ENCODE results near the gene DUSP18.
"Not testable (repeated sequence)": the region's sequence is repeated elsewhere in the genome, so short reads cannot be mapped to it uniquely, and the experiment has no call there.

DUSP18 gene

DNA sequence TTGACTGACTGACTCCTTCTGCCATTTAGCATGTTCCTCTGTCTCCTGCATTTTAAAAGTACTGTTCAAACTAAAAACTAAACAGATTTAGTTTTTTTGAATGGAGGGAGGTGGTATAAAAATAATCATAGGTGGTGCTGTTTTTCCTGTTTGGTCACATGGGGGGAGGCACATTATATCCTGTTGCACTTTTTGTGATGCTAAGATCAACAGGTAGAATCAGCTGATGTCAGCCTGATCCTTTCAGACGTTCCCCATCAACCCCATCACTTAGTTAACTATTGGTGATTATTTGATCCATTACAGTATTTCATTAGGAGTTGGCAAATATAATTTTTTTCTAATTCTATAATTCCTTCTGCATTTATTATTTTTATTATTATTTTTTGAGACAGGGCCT, 21.9 kb upstream of the DUSP18 start:
- ATAC-seq (no peak), DNase-seq (ENCODE audit: low spot score in 2 of 2) (no peak)
- no peaks in the 10 kb centered on the region for H3K36me3 Mint-ChIP-seq
- peaks cover 5% of the 10 kb centered on the region for H3K4me1 Mint-ChIP-seq
- H3K4me3 Mint-ChIP-seq, result no peak overlapping the region
- H3K9me3 Mint-ChIP-seq, result no peaks in the 10 kb centered on the region
- no peak overlapping the region for H3K27ac Mint-ChIP-seq

GRCh38 chr22:30687358-30687757, 19.7 kb upstream of the DUSP18 start:
- ATAC-seq, result no peak
- H3K4me1 Mint-ChIP-seq, result no peaks in the 10 kb centered on the region
- H3K4me3 Mint-ChIP-seq, result no peak overlapping the region
- H3K27ac Mint-ChIP-seq, result no peak overlapping the region
- H3K9me3 Mint-ChIP-seq, result no peaks in the 10 kb centered on the region
- H3K36me3 Mint-ChIP-seq, result no peaks in the 10 kb centered on the region
- DNase-seq (ENCODE audit: low spot score in 2 of 2), result no peak

- no peaks in the 10 kb centered on the region for H3K36me3 Mint-ChIP-seq
- H3K9me3 Mint-ChIP-seq, result no peaks in the 10 kb centered on the region
- ATAC-seq (no peak), DNase-seq (ENCODE audit: low spot score in 2 of 2) (no peak)
- H3K4me1 Mint-ChIP-seq, result no peaks in the 10 kb centered on the region
- H3K4me3 Mint-ChIP-seq, result no peak overlapping the region
- no peak overlapping the region for H3K27ac Mint-ChIP-seq
Observed at GRCh38 chr22:30685178-30685577, 17.5 kb upstream of the DUSP18 start.

GRCh38 chr22:30681831-30682230, 14.2 kb upstream of the DUSP18 start:
- Mint-ChIP-seq H3K4me1 (no peaks in the 10 kb centered on the region), H3K9me3 (no peaks in the 10 kb centered on the region), H3K36me3 (no peaks in the 10 kb centered on the region), H3K27ac (no peak overlapping the region), H3K4me3 (no peak overlapping the region)
- no peak for DNase-seq (ENCODE audit: low spot score in 2 of 2)
- ATAC-seq, result no peak

DNA sequence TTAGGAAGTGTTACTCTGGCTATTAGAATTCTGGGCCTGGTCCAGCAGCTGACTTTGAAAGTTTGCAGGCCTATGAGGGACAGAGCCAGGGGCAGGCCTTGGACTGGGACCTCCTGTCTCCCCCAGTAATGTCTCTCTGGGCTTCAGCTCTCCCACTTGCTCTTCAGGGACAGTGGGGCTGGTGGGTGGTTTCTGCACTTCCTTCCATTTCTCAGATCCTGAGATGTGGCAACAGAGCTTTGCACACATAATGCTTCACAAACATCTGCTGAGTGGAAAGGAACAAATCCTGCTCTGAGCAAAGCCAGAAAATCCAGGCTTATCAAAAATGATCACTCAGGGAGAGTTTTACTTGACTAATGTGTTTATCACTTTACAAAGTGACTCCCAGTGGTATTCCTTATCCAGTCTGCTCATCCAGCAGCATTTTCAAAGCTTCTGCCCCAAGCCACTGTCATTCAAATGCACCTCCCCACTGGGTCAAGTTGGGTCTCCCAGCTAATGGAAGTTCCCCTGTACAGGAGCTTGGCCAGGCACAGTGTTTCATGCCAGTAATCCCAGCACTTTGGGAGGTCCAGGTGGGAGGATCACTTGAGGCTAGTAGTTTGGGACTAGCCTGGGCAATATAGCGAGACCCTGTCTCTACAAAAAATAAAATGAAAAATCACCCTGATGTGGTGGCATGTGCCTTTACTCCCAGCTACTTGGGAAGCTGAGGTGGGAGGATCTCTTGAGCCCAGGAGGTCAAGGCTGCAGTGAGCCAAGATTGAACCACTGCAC, 13.5 kb upstream of the DUSP18 start:
- no peaks in the 10 kb centered on the region for H3K4me1 Mint-ChIP-seq
- H3K36me3 Mint-ChIP-seq, result no peaks in the 10 kb centered on the region
- ATAC-seq (no peak), DNase-seq (ENCODE audit: low spot score in 2 of 2) (no peak)
- no peak overlapping the region for H3K27ac Mint-ChIP-seq
- no peaks in the 10 kb centered on the region for H3K9me3 Mint-ChIP-seq
- no peak overlapping the region for H3K4me3 Mint-ChIP-seq

DNA sequence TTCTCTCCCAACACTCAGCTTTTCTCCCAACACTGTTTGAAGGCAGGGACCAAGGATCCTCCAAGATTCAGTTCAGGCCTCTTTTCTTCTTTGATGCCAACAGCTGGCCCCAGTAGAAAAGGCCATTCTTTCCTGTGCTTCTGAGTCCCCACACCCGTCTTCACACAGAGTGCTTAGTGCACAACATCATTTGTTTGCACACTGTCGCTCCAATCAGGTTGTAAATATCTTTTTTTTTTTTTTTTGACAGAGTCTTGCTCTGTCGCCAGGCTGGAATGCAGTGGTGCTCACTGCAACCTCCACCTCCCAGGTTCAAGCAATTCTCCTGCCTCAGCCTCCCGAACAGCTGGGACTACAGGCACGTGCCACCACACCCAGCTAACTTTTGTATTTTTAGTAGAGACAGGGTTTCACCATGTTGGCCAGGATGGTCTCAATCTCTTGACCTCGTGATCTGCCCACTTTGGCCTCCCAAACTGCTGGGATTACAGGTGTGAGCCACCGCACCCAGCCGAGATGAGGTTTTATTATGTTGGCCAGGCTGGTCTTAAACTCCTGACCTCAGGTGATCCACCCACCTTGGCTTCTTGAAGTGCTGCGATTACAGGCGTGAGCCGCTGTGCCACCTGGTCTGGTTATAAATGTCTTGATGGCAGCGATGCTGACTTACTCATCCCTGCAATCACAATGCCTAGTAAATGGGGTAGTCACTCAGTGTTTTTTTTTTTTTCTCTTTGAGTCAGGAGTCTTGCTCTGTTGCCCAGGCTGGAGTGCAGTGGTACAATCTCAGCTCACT, 12.4 kb upstream of the DUSP18 start:
- not testable (repeated sequence) for ATAC-seq, H3K4me3 Mint-ChIP-seq

DNA sequence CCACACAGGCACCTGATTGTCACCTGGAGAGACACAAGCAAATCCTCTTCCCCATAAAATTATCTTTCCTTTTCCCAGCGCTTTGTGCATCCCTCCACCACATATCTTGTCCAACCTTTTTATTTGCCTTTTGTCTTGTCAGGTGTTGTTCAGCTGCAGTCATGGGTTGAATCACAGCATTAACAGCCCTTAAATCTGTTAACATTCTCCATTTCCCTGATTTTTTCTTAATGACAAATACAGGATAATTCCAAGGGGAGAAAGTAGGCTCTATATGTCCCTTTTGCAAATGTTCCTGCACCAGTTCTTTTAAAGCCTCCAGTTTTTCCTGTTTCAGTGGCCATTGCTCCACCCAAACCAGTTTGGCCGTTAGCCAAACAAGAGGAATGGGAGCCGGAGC, 8.9 kb upstream of the DUSP18 start:
- ATAC-seq; DNase-seq (ENCODE audit: low spot score in 2 of 2); H3K36me3 Mint-ChIP-seq; H3K4me3 Mint-ChIP-seq; H3K9me3 Mint-ChIP-seq; H3K27ac Mint-ChIP-seq; H3K4me1 Mint-ChIP-seq: not testable (repeated sequence)

More for the DNA sequence above, 12.4 kb upstream of the DUSP18 start:
- H3K4me1 Mint-ChIP-seq; H3K36me3 Mint-ChIP-seq; H3K27ac Mint-ChIP-seq; DNase-seq (ENCODE audit: low spot score in 2 of 2); H3K9me3 Mint-ChIP-seq: not testable (repeated sequence)

DNA sequence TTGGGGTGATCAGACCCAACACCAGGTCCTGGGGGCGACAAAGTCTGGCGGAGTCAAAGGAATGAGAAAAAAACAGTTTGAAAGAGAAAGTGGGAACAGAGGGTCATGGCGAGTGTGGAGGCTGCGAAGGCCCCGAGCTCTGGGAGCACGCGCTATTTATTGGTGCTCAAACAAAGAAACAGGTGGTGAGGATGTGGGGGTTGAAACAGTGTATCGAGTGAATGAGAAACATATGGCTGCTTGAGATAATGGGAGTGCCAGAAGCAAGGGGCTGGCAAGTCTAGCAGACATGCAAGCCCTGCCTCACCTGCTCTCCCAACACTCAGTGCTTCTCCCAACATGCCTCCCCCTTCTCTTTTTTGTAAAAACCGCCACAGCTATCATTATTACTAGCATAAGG, 7.8 kb upstream of the DUSP18 start:
- no peak for ATAC-seq
- Mint-ChIP-seq H3K36me3 (no peaks in the 10 kb centered on the region), H3K27ac (no peak overlapping the region), H3K4me3 (no peak overlapping the region), H3K9me3 (no peaks in the 10 kb centered on the region), H3K4me1 (no peaks in the 10 kb centered on the region)
- no peak for DNase-seq (ENCODE audit: low spot score in 2 of 2)

DNA sequence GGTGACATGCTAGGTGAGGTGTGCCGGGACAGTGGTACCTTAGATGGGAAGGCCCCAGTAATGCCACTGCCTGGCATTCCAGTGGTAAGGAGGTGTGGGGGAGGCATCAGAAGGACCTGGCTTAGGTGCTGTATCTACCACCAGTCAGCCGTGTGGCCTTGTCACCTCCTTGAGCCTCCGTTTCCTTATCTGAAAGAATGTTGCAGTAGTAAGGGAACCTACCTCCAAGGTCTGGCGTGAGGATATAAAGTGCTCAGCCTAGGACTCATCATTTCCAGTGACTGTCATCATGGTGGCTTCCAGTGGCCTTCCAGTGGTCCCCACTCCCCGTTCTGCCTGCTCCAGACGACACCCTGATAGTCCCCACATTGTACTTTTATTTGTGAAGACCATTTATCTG, 6.8 kb upstream of the DUSP18 start:
- Mint-ChIP-seq H3K4me1 (no peaks in the 10 kb centered on the region), H3K36me3 (no peaks in the 10 kb centered on the region), H3K27ac (no peak overlapping the region), H3K4me3 (no peak overlapping the region), H3K9me3 (no peaks in the 10 kb centered on the region)
- no peak for ATAC-seq
- DNase-seq (ENCODE audit: low spot score in 2 of 2), result no peak

DNA sequence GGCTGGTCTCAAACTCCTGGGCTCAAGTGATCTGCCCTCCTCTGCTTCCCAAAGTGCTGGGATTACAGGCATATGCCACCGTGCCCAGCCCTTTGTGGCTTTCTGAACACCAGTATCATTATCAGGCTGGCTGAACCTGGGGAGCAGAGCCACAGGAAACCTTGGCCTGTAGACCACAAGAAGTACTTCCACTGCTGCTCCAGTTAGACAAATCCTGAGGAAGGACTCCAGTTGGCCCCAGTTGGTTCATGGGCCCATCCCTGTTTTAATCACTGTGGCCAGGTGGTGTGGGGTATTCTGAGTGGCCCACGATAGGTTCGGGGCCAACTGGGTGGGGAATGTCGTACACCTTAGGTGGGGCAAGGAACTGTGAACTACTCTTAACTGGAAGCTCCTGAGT, 5.5 kb upstream of the DUSP18 start:
- no peak for ATAC-seq
- no peaks in the 10 kb centered on the region for H3K36me3 Mint-ChIP-seq

DNA sequence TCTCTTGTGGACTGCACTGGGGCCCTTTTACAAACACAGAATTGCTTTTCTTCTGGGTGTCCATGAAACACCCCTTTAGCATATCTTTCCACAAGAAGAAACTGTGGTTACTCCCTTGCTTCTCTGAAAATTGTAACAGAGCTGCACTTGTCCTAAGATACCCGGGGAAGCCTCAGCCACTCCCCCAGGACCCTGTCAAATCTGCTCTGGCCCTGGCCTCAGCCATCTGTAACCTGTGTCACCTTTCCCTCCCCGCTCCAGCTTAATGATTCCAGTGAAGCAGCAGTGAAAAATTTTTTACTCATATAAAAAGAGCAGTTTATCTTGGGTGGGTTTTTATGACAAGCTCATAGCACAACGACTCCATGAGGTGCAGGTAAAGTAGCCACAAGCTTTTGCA, 3.4 kb upstream of the DUSP18 start:
- Mint-ChIP-seq H3K4me1 (peaks cover 19% of the 10 kb centered on the region), H3K9me3 (no peaks in the 10 kb centered on the region), H3K4me3 (no peak overlapping the region), H3K36me3 (no peaks in the 10 kb centered on the region), H3K27ac (no peak overlapping the region)
- ATAC-seq (no peak), DNase-seq (ENCODE audit: low spot score in 2 of 2) (no peak)

More for the DNA sequence above, 5.5 kb upstream of the DUSP18 start:
- Mint-ChIP-seq H3K27ac (no peak overlapping the region), H3K4me3 (no peak overlapping the region), H3K4me1 (peaks cover 8% of the 10 kb centered on the region), H3K9me3 (no peaks in the 10 kb centered on the region)
- DNase-seq (ENCODE audit: low spot score in 2 of 2), result no peak

- Mint-ChIP-seq H3K4me1 (peaks cover 20% of the 10 kb centered on the region), H3K4me3 (peak overlapping the region; percentile 86), H3K27ac (no peak overlapping the region), H3K9me3 (no peaks in the 10 kb centered on the region), H3K36me3 (peaks cover 3% of the 10 kb centered on the region)
- DNase-seq (ENCODE audit: low spot score in 2 of 2) (no peak), ATAC-seq (no peak)
Observed at GRCh38 chr22:30668386-30668710, 673 bp upstream of the DUSP18 start.

DNA sequence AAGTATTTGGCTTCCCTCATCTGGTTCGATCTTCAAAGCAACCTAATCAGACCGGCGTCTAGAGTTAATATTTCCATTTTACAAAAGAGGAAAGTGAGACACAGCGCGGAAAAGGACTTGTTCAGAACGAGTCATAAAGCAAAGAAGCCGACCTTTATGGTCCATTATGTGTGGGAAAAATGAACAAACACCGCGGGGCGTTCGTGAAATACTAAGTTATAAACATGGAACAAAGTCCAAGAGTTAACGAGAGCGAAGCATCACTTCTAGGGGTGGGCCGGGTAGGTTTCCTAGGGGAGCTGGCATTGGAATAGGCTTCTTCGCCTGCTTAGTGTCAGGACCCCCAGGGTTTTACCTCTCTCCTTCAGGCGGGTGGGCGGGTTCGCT, 575 bp downstream of the DUSP18 start:
- Mint-ChIP-seq H3K27ac (peak overlapping the region; percentile 70), H3K4me1 (peaks cover 20% of the 10 kb centered on the region), H3K4me3 (peak overlapping the region; percentile 86), H3K36me3 (peaks cover 16% of the 10 kb centered on the region), H3K9me3 (no peaks in the 10 kb centered on the region)
- DNase-seq (ENCODE audit: low spot score in 2 of 2), result no peak
- no peak for ATAC-seq

DNA sequence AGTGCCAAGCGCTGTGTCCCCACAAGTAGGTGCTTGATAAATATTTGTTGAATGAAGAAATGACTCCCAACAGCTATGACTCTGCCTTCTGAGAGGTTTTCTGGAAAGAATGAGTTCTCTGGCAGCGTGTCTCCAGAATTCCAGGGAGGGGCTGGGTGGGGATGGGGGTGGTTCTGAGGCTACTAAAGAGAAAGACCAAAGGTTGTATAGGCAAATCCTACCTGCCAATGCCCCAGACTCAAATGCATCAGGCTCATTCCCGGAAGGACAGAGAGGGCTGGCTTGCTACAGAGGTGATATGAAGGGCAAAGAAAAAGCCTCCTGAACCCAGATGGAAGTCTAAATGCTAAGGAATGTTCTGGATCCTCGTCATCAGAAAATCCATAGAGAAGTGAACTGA, 1.9 kb downstream of the DUSP18 start:
- Mint-ChIP-seq H3K9me3 (no peaks in the 10 kb centered on the region), H3K27ac (no peak overlapping the region), H3K36me3 (peaks cover 29% of the 10 kb centered on the region), H3K4me1 (peaks cover 20% of the 10 kb centered on the region), H3K4me3 (peak overlapping the region; percentile 86)
- DNase-seq (ENCODE audit: low spot score in 2 of 2) (no peak), ATAC-seq (no peak)

DNA sequence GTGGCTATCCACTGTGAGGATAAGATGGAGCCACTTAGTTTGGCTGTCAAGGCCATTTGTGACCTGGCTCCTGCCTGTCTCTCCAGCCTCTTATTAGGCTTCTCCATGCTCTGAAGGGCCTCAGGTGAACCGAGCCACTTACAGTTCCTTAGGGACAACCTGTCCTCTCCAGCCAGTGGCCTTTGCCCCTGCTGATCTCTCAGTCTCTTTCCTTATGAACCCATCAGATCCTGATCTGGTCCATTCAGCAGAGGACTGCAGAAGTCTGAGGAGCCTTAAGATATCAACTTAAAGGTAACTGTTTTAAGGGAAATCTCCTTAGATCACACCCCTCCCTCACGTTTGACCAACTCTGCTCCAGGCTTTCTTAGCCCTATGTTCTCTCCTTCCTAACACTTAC, 2.4 kb downstream of the DUSP18 start:
- ATAC-seq (no peak), DNase-seq (ENCODE audit: low spot score in 2 of 2) (no peak)
- H3K27ac Mint-ChIP-seq, result no peak overlapping the region
- no peaks in the 10 kb centered on the region for H3K9me3 Mint-ChIP-seq
- H3K4me1 Mint-ChIP-seq, result peaks cover 20% of the 10 kb centered on the region
- H3K36me3 Mint-ChIP-seq, result peaks cover 34% of the 10 kb centered on the region
- no peak overlapping the region for H3K4me3 Mint-ChIP-seq

GRCh38 chr22:30664798-30665197, 2.9 kb downstream of the DUSP18 start:
- H3K4me1 Mint-ChIP-seq, result peaks cover 20% of the 10 kb centered on the region
- no peak overlapping the region for H3K4me3 Mint-ChIP-seq

More at GRCh38 chr22:30664798-30665197, 2.9 kb downstream of the DUSP18 start:
- Mint-ChIP-seq H3K9me3 (no peaks in the 10 kb centered on the region), H3K36me3 (peaks cover 39% of the 10 kb centered on the region), H3K27ac (peak overlapping the region; percentile 71)
- DNase-seq (ENCODE audit: low spot score in 2 of 2) (no peak), ATAC-seq (no peak)

Measured in stimulated activated effector memory CD8-positive, alpha-beta T cell treated with anti-CD3 and anti-CD28 coated beads, Interleukin-12 subunit alpha, Interleukin-12 subunit beta, amount 100 ng/mL, for 72 hours (primary cell).